Fibroblast of the aortic adventitia (primary cell): ENCODE data around the gene TNFRSF21. TPM values are rescaled to one million over a fixed set of nuclear protein-coding genes. Genes with fewer than 3 reads are reported as not detected.
A peak's percentile ranks its signal among the peaks of the same experiment; 100 is the strongest.

Source experiments
- DNase-seq: peaks from one replicate; pipeline ENCODE4 v3.0.0-alpha.2; 2010; ENCODE audit warnings: low read depth
- H3K4me3 ChIP-seq: 2 replicates; pipeline ENCODE4 v1.5.1; 2011; ENCODE audit warnings: low read depth, mild to moderate bottlenecking, control low read depth, low read length, moderate library complexity
- total RNA-seq: library from RNA; depleted of rRNA; stranded (reverse); fragments of >200 nt; gene quantifications from 2 replicates; pipeline ENCODE4 v1.2.3, GENCODE V29; 2012; ENCODE audit warnings: low replicate concordance
- TF ChIP-seq, protein P1 (sequence below): IDR thresholded peaks from 2 replicates; pipeline ENCODE4 v1.5.1; 2011; ENCODE audit warnings: mild to moderate bottlenecking, low read length, control low read depth, inconsistent platforms; ENCODE audit not compliant: insufficient read depth

TNFRSF21 gene, protein sequence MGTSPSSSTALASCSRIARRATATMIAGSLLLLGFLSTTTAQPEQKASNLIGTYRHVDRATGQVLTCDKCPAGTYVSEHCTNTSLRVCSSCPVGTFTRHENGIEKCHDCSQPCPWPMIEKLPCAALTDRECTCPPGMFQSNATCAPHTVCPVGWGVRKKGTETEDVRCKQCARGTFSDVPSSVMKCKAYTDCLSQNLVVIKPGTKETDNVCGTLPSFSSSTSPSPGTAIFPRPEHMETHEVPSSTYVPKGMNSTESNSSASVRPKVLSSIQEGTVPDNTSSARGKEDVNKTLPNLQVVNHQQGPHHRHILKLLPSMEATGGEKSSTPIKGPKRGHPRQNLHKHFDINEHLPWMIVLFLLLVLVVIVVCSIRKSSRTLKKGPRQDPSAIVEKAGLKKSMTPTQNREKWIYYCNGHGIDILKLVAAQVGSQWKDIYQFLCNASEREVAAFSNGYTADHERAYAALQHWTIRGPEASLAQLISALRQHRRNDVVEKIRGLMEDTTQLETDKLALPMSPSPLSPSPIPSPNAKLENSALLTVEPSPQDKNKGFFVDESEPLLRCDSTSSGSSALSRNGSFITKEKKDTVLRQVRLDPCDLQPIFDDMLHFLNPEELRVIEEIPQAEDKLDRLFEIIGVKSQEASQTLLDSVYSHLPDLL
- total RNA-seq, result 13.8 and 17.7 TPM in 2 replicates

DNA sequence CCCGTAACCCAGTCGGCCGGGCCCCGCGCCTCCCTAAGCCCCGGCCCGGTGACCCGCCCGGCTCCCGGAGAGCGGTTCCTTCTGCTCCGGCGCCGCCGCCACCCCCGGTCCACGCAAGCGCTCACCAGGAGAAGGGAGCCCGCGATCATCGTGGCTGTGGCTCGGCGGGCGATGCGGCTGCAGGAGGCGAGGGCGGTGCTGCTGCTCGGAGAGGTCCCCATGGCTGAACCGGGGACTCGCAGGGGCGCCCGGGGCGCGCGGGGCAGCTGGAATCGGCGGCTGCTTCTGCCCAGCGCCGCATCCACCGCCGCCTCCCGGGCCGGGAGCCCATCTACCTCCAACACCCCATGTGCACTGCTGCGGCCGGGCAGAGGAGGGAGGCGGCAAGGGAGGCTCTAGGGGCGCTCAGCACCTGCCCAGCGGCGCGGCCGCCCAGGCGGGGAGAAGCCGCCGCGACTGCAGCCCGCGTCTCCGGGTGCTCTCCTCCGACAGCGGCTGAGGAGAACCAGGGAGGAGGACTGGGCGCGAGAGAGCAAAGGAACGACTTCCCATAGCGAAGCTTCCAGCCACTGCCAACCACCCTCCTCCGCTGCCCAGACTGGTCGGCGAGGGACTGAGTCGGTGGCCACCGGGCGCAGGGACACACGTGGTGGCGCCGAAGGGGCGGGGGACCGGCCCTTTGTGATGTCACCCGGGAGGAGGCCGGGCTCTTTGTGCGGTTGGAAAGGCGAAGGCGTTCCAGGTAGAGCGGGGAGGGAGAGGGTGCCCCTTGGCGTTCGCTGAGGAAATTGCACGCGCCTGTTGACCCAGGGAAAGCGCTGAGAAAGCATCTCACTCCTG lies at the start of gene TNFRSF21:
Gene TNFRSF21, minus strand, starts transcription at position 615 of the 840 bp plus-strand sequence. Its CDS starts 394 bp downstream, at position 221.
- peak within 1 kb of the TSS; percentile 88 for H3K4me3 ChIP-seq
- peak; percentile 87 for DNase-seq
- TF ChIP-seq, protein P1, sequence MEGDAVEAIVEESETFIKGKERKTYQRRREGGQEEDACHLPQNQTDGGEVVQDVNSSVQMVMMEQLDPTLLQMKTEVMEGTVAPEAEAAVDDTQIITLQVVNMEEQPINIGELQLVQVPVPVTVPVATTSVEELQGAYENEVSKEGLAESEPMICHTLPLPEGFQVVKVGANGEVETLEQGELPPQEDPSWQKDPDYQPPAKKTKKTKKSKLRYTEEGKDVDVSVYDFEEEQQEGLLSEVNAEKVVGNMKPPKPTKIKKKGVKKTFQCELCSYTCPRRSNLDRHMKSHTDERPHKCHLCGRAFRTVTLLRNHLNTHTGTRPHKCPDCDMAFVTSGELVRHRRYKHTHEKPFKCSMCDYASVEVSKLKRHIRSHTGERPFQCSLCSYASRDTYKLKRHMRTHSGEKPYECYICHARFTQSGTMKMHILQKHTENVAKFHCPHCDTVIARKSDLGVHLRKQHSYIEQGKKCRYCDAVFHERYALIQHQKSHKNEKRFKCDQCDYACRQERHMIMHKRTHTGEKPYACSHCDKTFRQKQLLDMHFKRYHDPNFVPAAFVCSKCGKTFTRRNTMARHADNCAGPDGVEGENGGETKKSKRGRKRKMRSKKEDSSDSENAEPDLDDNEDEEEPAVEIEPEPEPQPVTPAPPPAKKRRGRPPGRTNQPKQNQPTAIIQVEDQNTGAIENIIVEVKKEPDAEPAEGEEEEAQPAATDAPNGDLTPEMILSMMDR, result peak; percentile 99

DNA sequence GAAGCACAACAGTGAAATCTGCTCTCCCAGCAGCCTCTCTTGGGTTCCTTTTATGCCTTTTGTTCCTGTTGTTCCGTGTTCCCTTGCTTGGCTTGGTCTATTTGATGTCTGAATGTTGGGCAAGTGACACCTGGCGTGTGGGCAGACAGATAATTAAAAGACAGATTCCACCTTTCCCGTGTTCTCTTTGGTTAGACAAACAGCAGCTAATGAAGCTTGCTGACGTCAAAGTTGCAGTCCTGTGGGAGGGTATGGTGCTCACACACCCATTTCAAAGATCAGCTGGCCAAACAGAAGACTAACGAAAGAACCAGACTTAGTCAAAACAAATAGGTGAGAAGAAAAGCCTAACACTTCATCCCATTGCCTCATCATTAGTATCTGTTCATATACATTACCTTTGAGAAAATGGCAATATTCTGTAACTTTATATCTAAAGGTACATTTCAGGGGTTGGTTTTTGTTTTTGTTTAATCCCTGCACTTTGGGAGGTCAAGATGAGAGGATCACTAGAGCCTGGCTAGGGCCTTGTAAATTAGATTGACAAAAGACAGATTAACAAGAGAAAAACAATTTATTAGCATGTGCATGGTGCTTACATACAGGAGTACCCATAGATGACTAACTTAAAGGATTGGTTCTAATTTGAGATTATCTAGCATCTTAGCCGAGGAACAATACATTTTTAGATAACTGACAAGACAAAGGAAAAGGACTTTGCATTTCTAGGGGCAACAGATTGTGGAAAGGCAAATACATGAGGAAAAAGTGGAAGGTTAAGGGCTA lies 48.9 kb upstream of the TNFRSF21 start:
- DNase-seq, result no peak
- no peak overlapping the region for H3K4me3 ChIP-seq
- TF ChIP-seq, protein P1, result no peak

DNA sequence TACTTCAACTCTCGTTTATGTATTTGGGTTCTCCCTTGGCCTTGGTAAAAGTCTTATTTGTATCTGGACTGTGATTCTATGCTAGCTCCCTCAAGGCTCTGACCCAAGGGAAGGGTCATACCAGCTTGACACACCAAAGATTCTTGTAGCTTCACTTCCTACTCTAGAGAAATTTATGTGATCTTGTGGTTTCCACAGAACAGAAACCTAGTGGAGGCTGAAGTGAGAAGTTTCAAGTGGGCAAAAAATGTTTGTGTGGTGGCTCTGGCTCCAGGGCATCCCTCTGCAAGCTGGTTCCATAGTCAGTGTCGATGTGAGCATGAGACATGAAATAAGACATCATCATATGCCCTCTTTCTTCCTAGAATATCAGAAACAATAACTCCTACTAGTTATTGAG lies 48.1 kb upstream of the TNFRSF21 start:
- no peak for DNase-seq
- TF ChIP-seq, protein P1, result no peak
- H3K4me3 ChIP-seq, result no peak overlapping the region

DNA sequence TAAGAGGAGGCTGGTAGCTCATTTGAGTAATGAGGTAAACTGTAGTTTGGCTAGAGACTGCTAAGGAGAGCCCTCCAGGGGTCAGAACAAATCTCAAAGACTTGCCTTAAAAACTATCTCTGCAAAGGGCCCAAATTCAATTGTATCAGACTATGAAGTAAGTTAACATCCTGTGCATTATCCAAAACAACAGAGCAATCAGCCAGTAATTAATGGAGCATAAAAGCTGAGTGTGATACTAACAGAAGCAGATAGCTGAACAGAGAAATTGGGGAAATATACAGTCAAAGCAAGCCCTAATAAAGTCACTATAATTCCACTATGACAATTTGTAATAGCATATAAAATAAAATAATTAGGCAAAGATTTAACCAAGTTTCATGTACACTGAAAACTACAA lies 45.8 kb upstream of the TNFRSF21 start:
- DNase-seq, result no peak
- no peak overlapping the region for H3K4me3 ChIP-seq
- TF ChIP-seq, protein P1, result no peak

DNA sequence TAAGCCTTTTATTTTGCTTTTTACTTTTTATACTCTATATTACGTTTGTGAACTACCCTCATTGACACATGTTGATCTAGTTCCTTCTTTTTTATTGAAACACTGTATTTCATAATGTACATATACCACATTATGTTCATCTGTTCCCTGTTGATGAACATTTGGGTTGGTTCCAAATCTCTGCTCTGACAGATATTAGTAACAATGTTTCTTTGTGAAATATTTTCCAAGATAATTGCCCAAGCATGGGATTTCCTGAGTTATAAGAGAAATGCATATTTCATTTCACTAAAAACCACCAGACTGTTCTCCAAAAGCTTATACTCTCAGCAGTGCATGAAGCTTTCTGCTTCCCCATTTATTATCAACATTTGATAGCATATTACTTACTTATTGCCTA lies 44.2 kb upstream of the TNFRSF21 start:
- H3K4me3 ChIP-seq, result no peak overlapping the region
- no peak for DNase-seq
- TF ChIP-seq, protein P1, result no peak

DNA sequence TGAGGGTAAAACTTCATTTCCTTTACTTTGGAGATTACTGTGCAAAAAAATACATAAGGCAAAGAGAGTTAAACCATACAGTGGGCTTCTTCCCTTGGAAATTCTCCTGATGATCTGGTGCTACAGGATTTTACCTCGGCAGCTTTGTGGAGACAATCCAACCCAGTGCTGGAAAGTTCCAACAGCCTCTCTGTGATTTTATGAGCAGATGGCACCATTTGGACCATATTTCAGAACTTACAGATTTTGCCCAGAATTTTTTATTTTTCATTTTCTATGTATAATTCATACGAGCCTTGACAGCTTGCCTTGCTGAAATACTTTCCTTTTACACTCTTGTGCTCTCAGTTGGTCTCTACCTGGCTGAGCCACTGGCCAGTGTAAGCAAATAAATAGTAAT lies 43.3 kb upstream of the TNFRSF21 start:
- no peak for DNase-seq
- H3K4me3 ChIP-seq, result no peak overlapping the region
- TF ChIP-seq, protein P1, result no peak
